WTC11 (cell line): ENCODE measurements around the gene CST3. TPM values are rescaled to one million over a fixed set of nuclear protein-coding genes. Genes with fewer than 3 reads are reported as not detected.

ENCODE experiments used
- ATAC-seq: fragments of 200-7000 bp; cut with Tn5 transposase; 2 replicates; pipeline ENCODE4 v1.10.0; 2021; ENCODE audit warnings: mild to moderate bottlenecking, moderate library complexity
- CTCF ChIA-PET: fragments of 300-600 bp; sonication (Branson Sonifier 250); formaldehyde crosslinking; loops from one replicate; lab custom pipeline; 2021; ENCODE audit warnings: antibody characterized with exemption; lab: Charles Lee
- POLR2A ChIA-PET: fragments of 350-600 bp; sonication (Branson Sonifier 250); formaldehyde crosslinking; loops from one replicate; lab custom pipeline; 2021; ENCODE audit warnings: antibody characterized with exemption; lab: Charles Lee
- DNase-seq: peaks from one replicate; pipeline ENCODE4 v3.0.0; 2021; ENCODE audit warnings: low spot score
- H3K27ac Mint-ChIP-seq: 2 replicates; pipeline ENCODE4 v1.8.0; 2021; ENCODE audit warnings: mixed read lengths
- H3K27me3 Mint-ChIP-seq: 2 replicates; pipeline ENCODE4 v1.8.0; 2021; ENCODE audit warnings: low read depth, mild to moderate bottlenecking, moderate library complexity, mixed read lengths
- H3K36me3 Mint-ChIP-seq: 2 replicates; pipeline ENCODE4 v1.8.0; 2021; ENCODE audit warnings: mixed read lengths
- H3K4me1 Mint-ChIP-seq: 2 replicates; pipeline ENCODE4 v1.8.0; 2022; ENCODE audit warnings: mixed read lengths
- H3K4me3 Mint-ChIP-seq: 2 replicates; pipeline ENCODE4 v1.8.0; 2021; ENCODE audit warnings: mild to moderate bottlenecking, moderate library complexity, mixed read lengths
- H3K9me3 Mint-ChIP-seq: 2 replicates; pipeline ENCODE4 v1.8.0; 2021; ENCODE audit warnings: mixed read lengths
- ATF1 ChIP-seq: sonication (generic); formaldehyde crosslinking; IDR thresholded peaks from 2 replicates; pipeline ENCODE4 v1.8.1; 2023; ENCODE audit warnings: mild to moderate bottlenecking, moderate library complexity, missing genetic modification reagents
- GTF2I ChIP-seq: fragments of 250-450 bp; sonication (Bioruptor Pico); conservative IDR thresholded peaks from 2 replicates; pipeline ENCODE4 v1.4.0; 2021; ENCODE audit warnings: mild to moderate bottlenecking
- HMGA2 ChIP-seq: fragments of 250-450 bp; sonication (Bioruptor Pico); IDR thresholded peaks from 2 replicates; pipeline ENCODE4 v1.4.0; 2021; ENCODE audit warnings: mild to moderate bottlenecking, moderate library complexity
- IRF2 ChIP-seq: sonication (generic); formaldehyde crosslinking; IDR thresholded peaks from 2 replicates; pipeline ENCODE4 v1.8.0; 2022; ENCODE audit warnings: low read depth, missing genetic modification reagents, borderline replicate concordance
- JAZF1 ChIP-seq: fragments of 250-450 bp; sonication (Bioruptor Pico); IDR thresholded peaks from 2 replicates; pipeline ENCODE4 v1.9.0; 2021; ENCODE audit warnings: moderate library complexity, mild to moderate bottlenecking, inconsistent platforms
- KAT7 ChIP-seq: sonication (generic); formaldehyde crosslinking; IDR thresholded peaks from 2 replicates; pipeline ENCODE4 v1.8.1; 2023; ENCODE audit warnings: missing genetic modification reagents, mild to moderate bottlenecking, borderline replicate concordance
- MYBL2 ChIP-seq: sonication (generic); formaldehyde crosslinking; IDR thresholded peaks from 2 replicates; pipeline ENCODE4 v1.8.1; 2023; ENCODE audit warnings: mild to moderate bottlenecking, moderate library complexity, missing genetic modification reagents
- NFE2L1 ChIP-seq: sonication (generic); formaldehyde crosslinking; IDR thresholded peaks from 2 replicates; pipeline ENCODE4 v1.8.1; 2023; ENCODE audit warnings: missing genetic modification reagents
- RORB ChIP-seq: fragments of 250-450 bp; sonication (Bioruptor Pico); IDR thresholded peaks from 2 replicates; pipeline ENCODE4 v1.9.0; 2021; ENCODE audit warnings: mild to moderate bottlenecking
- SMAD4 ChIP-seq: sonication (generic); formaldehyde crosslinking; IDR thresholded peaks from 2 replicates; pipeline ENCODE4 v1.8.0; 2022; ENCODE audit warnings: mild to moderate bottlenecking, missing genetic modification reagents
- ZBTB21 ChIP-seq: sonication (generic); formaldehyde crosslinking; IDR thresholded peaks from 2 replicates; pipeline ENCODE4 v1.8.1; 2023; ENCODE audit warnings: mild to moderate bottlenecking, missing genetic modification reagents, borderline replicate concordance
- ZNF219 ChIP-seq: sonication (generic); formaldehyde crosslinking; IDR thresholded peaks from 2 replicates; pipeline ENCODE4 v1.8.0; 2023; ENCODE audit warnings: missing genetic modification reagents, mild to moderate bottlenecking, borderline replicate concordance
- total RNA-seq: library from RNA; stranded (reverse); gene quantifications from 3 replicates; pipeline ENCODE4 v1.2.3, GENCODE V29; 2021
- TF ChIP-seq, protein P1 (sequence below): fragments of 250-450 bp; sonication (Bioruptor Pico); IDR thresholded peaks from 2 replicates; pipeline ENCODE4 v1.9.0; 2021; ENCODE audit warnings: mild to moderate bottlenecking
- TF ChIP-seq, protein P2 (sequence below): sonication (generic); formaldehyde crosslinking; IDR thresholded peaks from 2 replicates; pipeline ENCODE4 v1.8.1; 2023; ENCODE audit warnings: mild to moderate bottlenecking, missing genetic modification reagents
- TF ChIP-seq, protein P3 (sequence below): fragments of 250-450 bp; sonication (Bioruptor Pico); conservative IDR thresholded peaks from 2 replicates; pipeline ENCODE4 v1.9.0; 2021; ENCODE audit warnings: mild to moderate bottlenecking
- TF ChIP-seq, protein P4 (sequence below): fragments of 200-600 bp; IDR thresholded peaks from 2 replicates; pipeline ENCODE4 v1.8.0; 2022; ENCODE audit warnings: antibody characterized with exemption
- TF ChIP-seq, protein P5 (sequence below): sonication (generic); formaldehyde crosslinking; IDR thresholded peaks from 2 replicates; pipeline ENCODE4 v1.8.0; 2022; ENCODE audit warnings: mild to moderate bottlenecking, missing genetic modification reagents
- TF ChIP-seq, protein P6 (sequence below): sonication (generic); formaldehyde crosslinking; IDR thresholded peaks from 2 replicates; pipeline ENCODE4 v1.8.1; 2022; ENCODE audit warnings: mild to moderate bottlenecking, moderate library complexity, missing genetic modification reagents
- TF ChIP-seq, protein P7 (sequence below): fragments of 250-450 bp; sonication (Bioruptor Pico); IDR thresholded peaks from 2 replicates; pipeline ENCODE4 v1.9.0; 2021; ENCODE audit warnings: mild to moderate bottlenecking
- TF ChIP-seq, protein P8 (sequence below): sonication (generic); formaldehyde crosslinking; IDR thresholded peaks from 2 replicates; pipeline ENCODE4 v1.8.0; 2023; ENCODE audit warnings: missing genetic modification reagents

CST3 gene
- total RNA-seq, 1 experiment from 2014 or later: 52.1 TPM

DNA sequence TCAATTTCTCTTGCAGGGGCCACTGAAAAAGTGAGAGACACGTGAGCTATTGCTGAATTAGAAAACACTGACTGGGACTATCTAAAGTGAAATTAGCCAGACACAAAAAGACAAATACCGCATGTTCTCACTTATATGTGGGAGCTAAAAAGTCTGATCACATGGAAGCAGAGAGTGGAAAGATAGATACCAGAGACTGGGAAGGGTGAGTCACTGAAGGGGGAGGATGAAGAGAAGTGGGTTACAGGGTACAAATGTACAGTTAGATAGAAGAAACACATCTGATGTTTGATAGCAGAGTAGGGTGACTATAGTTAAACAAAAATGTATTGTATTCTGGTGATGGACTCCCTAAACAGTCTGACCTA lies 13.4 kb downstream of the CST3 start:
- POLR2A ChIA-PET: no interaction called here
- H3K9me3 Mint-ChIP-seq: no peaks in the 10 kb centered on the region; the same call in 1 of the 2 replicates
- no peak for TF ChIP-seq KAT7 (CRISPR knock-in tag)
- TF ChIP-seq, protein P1, sequence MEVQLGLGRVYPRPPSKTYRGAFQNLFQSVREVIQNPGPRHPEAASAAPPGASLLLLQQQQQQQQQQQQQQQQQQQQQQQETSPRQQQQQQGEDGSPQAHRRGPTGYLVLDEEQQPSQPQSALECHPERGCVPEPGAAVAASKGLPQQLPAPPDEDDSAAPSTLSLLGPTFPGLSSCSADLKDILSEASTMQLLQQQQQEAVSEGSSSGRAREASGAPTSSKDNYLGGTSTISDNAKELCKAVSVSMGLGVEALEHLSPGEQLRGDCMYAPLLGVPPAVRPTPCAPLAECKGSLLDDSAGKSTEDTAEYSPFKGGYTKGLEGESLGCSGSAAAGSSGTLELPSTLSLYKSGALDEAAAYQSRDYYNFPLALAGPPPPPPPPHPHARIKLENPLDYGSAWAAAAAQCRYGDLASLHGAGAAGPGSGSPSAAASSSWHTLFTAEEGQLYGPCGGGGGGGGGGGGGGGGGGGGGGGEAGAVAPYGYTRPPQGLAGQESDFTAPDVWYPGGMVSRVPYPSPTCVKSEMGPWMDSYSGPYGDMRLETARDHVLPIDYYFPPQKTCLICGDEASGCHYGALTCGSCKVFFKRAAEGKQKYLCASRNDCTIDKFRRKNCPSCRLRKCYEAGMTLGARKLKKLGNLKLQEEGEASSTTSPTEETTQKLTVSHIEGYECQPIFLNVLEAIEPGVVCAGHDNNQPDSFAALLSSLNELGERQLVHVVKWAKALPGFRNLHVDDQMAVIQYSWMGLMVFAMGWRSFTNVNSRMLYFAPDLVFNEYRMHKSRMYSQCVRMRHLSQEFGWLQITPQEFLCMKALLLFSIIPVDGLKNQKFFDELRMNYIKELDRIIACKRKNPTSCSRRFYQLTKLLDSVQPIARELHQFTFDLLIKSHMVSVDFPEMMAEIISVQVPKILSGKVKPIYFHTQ: no peak
- TF ChIP-seq HMGA2 (CRISPR knock-in tag): no peak
- TF ChIP-seq, protein P2, sequence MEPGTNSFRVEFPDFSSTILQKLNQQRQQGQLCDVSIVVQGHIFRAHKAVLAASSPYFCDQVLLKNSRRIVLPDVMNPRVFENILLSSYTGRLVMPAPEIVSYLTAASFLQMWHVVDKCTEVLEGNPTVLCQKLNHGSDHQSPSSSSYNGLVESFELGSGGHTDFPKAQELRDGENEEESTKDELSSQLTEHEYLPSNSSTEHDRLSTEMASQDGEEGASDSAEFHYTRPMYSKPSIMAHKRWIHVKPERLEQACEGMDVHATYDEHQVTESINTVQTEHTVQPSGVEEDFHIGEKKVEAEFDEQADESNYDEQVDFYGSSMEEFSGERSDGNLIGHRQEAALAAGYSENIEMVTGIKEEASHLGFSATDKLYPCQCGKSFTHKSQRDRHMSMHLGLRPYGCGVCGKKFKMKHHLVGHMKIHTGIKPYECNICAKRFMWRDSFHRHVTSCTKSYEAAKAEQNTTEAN (CRISPR knock-in tag): no peak
- TF ChIP-seq ZNF219: no peak
- TF ChIP-seq, protein P3, sequence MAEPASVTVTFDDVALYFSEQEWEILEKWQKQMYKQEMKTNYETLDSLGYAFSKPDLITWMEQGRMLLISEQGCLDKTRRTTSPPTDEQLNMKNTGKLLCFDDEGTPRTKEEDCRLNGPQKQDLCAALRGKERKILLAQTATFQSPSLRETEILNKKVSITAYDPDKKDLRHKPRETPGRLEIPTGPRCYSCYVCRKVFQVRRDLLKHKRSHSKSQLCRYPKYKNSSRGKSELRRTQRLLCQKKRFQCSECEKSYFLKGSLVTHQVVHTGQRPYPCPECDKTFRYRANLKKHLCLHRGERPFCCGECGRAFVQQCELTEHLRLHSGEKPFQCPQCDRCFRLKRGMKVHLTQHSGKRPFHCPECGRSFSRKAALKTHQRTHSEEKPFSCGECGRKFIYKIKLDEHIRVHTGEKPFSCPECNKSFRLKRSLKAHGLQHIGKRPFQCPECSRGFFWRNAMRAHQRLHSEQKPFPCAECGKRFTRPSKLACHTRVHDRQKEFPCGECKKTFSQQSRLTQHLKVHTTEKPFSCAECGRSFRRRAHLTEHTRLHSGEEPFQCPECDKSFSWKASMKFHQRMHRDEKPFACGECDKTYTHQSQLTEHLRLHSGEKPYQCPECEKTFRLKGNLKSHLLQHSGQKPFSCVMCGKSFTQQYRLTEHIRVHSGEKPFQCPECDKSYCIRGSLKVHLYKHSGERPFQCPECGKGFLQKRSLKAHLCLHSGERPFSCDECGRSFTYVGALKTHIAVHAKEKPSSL (CRISPR knock-in tag): no peak
- TF ChIP-seq, protein P4, sequence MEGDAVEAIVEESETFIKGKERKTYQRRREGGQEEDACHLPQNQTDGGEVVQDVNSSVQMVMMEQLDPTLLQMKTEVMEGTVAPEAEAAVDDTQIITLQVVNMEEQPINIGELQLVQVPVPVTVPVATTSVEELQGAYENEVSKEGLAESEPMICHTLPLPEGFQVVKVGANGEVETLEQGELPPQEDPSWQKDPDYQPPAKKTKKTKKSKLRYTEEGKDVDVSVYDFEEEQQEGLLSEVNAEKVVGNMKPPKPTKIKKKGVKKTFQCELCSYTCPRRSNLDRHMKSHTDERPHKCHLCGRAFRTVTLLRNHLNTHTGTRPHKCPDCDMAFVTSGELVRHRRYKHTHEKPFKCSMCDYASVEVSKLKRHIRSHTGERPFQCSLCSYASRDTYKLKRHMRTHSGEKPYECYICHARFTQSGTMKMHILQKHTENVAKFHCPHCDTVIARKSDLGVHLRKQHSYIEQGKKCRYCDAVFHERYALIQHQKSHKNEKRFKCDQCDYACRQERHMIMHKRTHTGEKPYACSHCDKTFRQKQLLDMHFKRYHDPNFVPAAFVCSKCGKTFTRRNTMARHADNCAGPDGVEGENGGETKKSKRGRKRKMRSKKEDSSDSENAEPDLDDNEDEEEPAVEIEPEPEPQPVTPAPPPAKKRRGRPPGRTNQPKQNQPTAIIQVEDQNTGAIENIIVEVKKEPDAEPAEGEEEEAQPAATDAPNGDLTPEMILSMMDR: no peak
- TF ChIP-seq, all 79 proteins: peak for 0

DNA sequence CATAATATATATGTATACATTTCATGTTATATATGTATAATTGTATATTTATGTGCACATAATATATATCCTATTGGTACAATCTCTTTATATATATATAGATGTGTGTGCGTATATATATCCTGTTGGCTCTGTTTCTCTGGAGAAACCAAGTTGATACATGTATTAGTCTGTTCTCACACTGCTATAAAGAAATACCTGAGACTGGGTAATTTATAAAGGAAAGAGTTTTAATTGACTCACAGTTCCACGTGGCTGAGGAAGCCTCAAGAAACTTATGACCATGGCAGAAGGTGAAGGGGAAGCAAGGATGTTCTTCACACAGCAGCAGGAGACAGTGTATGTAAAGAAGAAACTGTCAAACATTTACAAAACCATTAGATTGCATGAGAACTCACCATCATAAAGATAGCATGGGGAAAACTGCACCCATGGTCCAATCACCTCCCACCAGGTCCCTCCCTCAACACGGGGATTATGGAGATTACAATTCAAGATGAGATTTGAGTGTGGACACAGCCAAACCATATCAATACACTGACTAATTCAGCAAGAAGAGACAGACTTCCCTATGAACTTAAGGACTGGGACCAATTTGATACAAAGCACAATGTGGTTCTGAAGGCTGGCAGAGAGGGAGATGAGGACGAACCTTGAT lies 14.0 kb downstream of the CST3 start:
- no peak for DNase-seq
- no peak for TF ChIP-seq GTF2I (CRISPR knock-in tag)
- TF ChIP-seq, protein P5, sequence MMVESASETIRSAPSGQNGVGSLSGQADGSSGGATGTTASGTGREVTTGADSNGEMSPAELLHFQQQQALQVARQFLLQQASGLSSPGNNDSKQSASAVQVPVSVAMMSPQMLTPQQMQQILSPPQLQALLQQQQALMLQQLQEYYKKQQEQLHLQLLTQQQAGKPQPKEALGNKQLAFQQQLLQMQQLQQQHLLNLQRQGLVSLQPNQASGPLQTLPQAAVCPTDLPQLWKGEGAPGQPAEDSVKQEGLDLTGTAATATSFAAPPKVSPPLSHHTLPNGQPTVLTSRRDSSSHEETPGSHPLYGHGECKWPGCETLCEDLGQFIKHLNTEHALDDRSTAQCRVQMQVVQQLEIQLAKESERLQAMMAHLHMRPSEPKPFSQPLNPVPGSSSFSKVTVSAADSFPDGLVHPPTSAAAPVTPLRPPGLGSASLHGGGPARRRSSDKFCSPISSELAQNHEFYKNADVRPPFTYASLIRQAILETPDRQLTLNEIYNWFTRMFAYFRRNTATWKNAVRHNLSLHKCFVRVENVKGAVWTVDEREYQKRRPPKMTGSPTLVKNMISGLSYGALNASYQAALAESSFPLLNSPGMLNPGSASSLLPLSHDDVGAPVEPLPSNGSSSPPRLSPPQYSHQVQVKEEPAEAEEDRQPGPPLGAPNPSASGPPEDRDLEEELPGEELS (CRISPR knock-in tag): no peak
- no peak for TF ChIP-seq SMAD4 (CRISPR knock-in tag)
- TF ChIP-seq, protein P6, sequence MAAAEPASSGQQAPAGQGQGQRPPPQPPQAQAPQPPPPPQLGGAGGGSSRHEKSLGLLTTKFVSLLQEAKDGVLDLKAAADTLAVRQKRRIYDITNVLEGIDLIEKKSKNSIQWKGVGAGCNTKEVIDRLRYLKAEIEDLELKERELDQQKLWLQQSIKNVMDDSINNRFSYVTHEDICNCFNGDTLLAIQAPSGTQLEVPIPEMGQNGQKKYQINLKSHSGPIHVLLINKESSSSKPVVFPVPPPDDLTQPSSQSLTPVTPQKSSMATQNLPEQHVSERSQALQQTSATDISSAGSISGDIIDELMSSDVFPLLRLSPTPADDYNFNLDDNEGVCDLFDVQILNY (CRISPR knock-in tag): no peak
- TF ChIP-seq, protein P2 (CRISPR knock-in tag): no peak
- no peak for TF ChIP-seq ATF1 (CRISPR knock-in tag)
- no peak for TF ChIP-seq JAZF1
- no peak for TF ChIP-seq NFE2L1 (CRISPR knock-in tag)
- TF ChIP-seq MYBL2 (CRISPR knock-in tag): no peak
- TF ChIP-seq, protein P7, sequence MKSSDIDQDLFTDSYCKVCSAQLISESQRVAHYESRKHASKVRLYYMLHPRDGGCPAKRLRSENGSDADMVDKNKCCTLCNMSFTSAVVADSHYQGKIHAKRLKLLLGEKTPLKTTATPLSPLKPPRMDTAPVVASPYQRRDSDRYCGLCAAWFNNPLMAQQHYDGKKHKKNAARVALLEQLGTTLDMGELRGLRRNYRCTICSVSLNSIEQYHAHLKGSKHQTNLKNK: no peak
- TF ChIP-seq RORB (CRISPR knock-in tag): no peak
- TF ChIP-seq ZBTB21 (CRISPR knock-in tag): no peak
- no peak for TF ChIP-seq IRF2
- TF ChIP-seq, protein P8, sequence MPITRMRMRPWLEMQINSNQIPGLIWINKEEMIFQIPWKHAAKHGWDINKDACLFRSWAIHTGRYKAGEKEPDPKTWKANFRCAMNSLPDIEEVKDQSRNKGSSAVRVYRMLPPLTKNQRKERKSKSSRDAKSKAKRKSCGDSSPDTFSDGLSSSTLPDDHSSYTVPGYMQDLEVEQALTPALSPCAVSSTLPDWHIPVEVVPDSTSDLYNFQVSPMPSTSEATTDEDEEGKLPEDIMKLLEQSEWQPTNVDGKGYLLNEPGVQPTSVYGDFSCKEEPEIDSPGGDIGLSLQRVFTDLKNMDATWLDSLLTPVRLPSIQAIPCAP (CRISPR knock-in tag): no peak

More for the DNA sequence above, 13.4 kb downstream of the CST3 start:
- ATAC-seq (no peak), DNase-seq (no peak)
- peaks cover 34% of the 10 kb centered on the region for H3K4me1 Mint-ChIP-seq
- no peak overlapping the region for H3K4me3 Mint-ChIP-seq
- CTCF ChIA-PET: interaction anchor here (1.2 kb wide), 1 partner anchor 178 kb away, joined by 3 read pairs; no protein-coding TSS in a partner anchor
- H3K27me3 Mint-ChIP-seq: peaks cover 2% of the 10 kb centered on the region; the same call in 1 of the 2 replicates
- no peak overlapping the region for H3K27ac Mint-ChIP-seq
- no peaks in the 10 kb centered on the region for H3K36me3 Mint-ChIP-seq

More for the DNA sequence above, 14.0 kb downstream of the CST3 start:
- Mint-ChIP-seq H3K27ac (no peak overlapping the region), H3K4me1 (peaks cover 29% of the 10 kb centered on the region), H3K4me3 (no peak overlapping the region), H3K9me3 (no peaks in the 10 kb centered on the region; the same call in 1 of the 2 replicates), H3K36me3 (no peaks in the 10 kb centered on the region), H3K27me3 (peaks cover 2% of the 10 kb centered on the region; the same call in 1 of the 2 replicates)
- ATAC-seq: no peak
- ChIA-PET CTCF (no interaction called here), POLR2A (no interaction called here)
